Mesothelial cell of epicardium (in vitro differentiated cells): ENCODE data around the gene HSD17B11. TPM values are rescaled to one million over a fixed set of nuclear protein-coding genes. Genes with fewer than 3 reads are reported as not detected.

Experiments used
- DNase-seq, 2 experiments: peaks; one replicate each; pipeline ENCODE4 v3.0.0; 2021; ENCODE audit warnings: low spot score in 2 of 2; ENCODE audit not compliant: unreplicated experiment in 2 of 2
- H3K27ac Mint-ChIP-seq: 2 replicates; pipeline ENCODE4 v1.8.0; 2021; ENCODE audit warnings: mixed read lengths
- H3K27me3 Mint-ChIP-seq: 2 replicates; pipeline ENCODE4 v1.8.0; 2021; ENCODE audit warnings: low read depth, mixed read lengths
- H3K36me3 Mint-ChIP-seq: 2 replicates; pipeline ENCODE4 v1.8.0; 2021; ENCODE audit warnings: mixed read lengths
- H3K4me1 Mint-ChIP-seq: 2 replicates; pipeline ENCODE4 v1.8.0; 2021; ENCODE audit warnings: mixed read lengths
- H3K4me3 Mint-ChIP-seq: 2 replicates; pipeline ENCODE4 v1.8.0; 2021; ENCODE audit warnings: mild to moderate bottlenecking, moderate library complexity, mixed read lengths
- H3K9me3 Mint-ChIP-seq: 2 replicates; pipeline ENCODE4 v1.8.0; 2021; ENCODE audit warnings: mixed read lengths
- total RNA-seq: library from RNA; stranded (reverse); gene quantifications from 3 replicates; pipeline ENCODE4 v1.2.1, GENCODE V29; 2021
- TF ChIP-seq, protein P1 (sequence below): fragments of 200-600 bp; sonication (generic); IDR thresholded peaks from one replicate; pipeline ENCODE4 v1.5.0; 2021; ENCODE audit warnings: antibody characterized with exemption; ENCODE audit not compliant: unreplicated experiment

Gene HSD17B11
- total RNA-seq, 1 donor from 2014 or later = 19.2 TPM

GRCh38 chr4:87360338-87360935 is 30.6 kb downstream of the HSD17B11 start:
- H3K4me3 Mint-ChIP-seq = no peak overlapping the region
- peaks cover under 1% of the 10 kb centered on the region for H3K9me3 Mint-ChIP-seq
- H3K27ac Mint-ChIP-seq = no peak overlapping the region
- H3K4me1 Mint-ChIP-seq = peaks cover 5% of the 10 kb centered on the region
- DNase-seq = no peak
- no peaks in the 10 kb centered on the region for H3K27me3 Mint-ChIP-seq
- TF ChIP-seq, protein P1, sequence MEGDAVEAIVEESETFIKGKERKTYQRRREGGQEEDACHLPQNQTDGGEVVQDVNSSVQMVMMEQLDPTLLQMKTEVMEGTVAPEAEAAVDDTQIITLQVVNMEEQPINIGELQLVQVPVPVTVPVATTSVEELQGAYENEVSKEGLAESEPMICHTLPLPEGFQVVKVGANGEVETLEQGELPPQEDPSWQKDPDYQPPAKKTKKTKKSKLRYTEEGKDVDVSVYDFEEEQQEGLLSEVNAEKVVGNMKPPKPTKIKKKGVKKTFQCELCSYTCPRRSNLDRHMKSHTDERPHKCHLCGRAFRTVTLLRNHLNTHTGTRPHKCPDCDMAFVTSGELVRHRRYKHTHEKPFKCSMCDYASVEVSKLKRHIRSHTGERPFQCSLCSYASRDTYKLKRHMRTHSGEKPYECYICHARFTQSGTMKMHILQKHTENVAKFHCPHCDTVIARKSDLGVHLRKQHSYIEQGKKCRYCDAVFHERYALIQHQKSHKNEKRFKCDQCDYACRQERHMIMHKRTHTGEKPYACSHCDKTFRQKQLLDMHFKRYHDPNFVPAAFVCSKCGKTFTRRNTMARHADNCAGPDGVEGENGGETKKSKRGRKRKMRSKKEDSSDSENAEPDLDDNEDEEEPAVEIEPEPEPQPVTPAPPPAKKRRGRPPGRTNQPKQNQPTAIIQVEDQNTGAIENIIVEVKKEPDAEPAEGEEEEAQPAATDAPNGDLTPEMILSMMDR = no peak
- H3K36me3 Mint-ChIP-seq = peaks cover 20% of the 10 kb centered on the region

DNA sequence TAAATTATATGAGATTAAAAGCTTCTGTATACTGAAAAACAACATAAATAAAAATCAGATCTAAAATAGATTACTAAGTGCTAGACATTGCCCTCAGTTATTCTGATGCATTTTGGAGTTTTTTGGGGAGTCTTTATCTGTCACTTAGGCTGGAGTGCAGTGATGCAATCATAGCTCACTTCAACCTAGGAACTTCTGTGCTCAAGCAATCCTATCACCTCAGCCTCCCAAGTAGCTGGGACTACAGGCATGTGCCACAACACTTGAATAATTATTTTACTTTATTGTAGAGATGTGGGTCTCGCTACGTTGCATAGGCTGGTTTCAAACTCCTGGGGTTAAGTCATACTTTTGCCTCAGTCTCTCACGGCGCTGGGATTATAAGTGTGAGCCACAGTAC is 31.7 kb downstream of the HSD17B11 start:
- no peak for DNase-seq
- TF ChIP-seq, protein P1 = no peak
- no peak overlapping the region for H3K4me3 Mint-ChIP-seq
- H3K4me1 Mint-ChIP-seq = peaks cover 5% of the 10 kb centered on the region
- H3K27ac Mint-ChIP-seq = no peak overlapping the region
- H3K36me3 Mint-ChIP-seq = peaks cover 16% of the 10 kb centered on the region
- no peaks in the 10 kb centered on the region for H3K27me3 Mint-ChIP-seq
- H3K9me3 Mint-ChIP-seq = no peaks in the 10 kb centered on the region

DNA sequence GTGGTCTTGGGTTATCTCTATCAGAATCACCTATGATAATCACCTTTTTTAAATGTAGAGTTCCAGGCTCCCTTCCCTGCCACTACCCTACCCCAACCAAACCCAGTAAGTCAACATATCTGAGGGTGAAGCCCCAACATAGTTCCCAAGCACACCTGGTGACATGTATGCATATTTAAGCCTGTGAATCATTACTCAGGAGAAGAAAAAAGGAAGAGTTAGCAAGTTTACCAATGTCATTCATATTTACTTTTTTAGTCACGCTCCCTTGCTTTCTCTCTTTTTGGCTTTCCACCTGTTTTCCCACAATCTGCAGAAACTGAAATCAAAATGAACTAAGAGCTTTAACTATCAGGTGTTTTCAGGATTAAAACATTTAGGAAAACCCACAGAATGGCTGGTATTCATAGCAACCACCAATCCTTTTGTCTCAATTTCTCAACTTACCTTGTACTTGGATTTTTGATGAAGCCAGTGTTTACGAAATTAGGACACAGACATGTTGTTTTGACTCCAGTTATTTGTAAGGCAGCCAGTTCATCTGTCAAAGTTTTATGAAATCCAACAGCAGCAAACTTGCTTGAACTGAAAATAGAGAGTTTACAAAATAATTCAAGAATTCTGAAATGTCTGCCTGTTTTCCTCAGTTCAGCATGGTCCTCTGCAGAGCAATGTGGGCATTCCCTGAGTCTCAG is 34.0 kb downstream of the HSD17B11 start:
- Mint-ChIP-seq H3K4me3 (no peak overlapping the region), H3K36me3 (peaks cover 13% of the 10 kb centered on the region), H3K27me3 (no peaks in the 10 kb centered on the region), H3K9me3 (no peaks in the 10 kb centered on the region), H3K4me1 (peaks cover 5% of the 10 kb centered on the region), H3K27ac (no peak overlapping the region)
- DNase-seq = no peak
- TF ChIP-seq, protein P1 = no peak

- no peaks in the 10 kb centered on the region for H3K9me3 Mint-ChIP-seq
- peaks cover 13% of the 10 kb centered on the region for H3K36me3 Mint-ChIP-seq
- no peak overlapping the region for H3K27ac Mint-ChIP-seq
- H3K4me3 Mint-ChIP-seq = no peak overlapping the region
- H3K4me1 Mint-ChIP-seq = no peaks in the 10 kb centered on the region
- TF ChIP-seq, protein P1 = no peak
- DNase-seq = no peak
- H3K27me3 Mint-ChIP-seq = no peaks in the 10 kb centered on the region
Measured at GRCh38 chr4:87354168-87355102, 36.6 kb downstream of the HSD17B11 start.

DNA sequence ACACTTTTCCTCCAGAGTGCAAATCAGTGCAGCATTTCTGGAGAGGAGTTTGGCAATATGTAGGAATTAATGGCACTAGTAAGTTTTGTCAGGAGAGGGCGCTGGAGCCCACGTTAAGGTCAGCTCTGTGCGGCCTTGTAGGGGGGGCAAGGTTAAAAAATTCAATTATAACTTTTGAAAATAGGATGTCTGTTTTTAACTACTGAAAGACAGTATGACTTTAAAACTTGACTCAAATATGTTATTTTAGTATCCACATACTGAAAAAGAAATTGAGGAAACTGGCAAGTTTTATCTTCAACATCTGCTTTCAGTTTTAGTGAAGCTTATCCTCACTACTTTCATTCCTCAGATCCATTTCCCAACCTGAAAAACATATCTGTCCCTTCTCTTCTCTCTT is 37.4 kb downstream of the HSD17B11 start:
- Mint-ChIP-seq H3K4me3 (no peak overlapping the region), H3K27ac (peak overlapping the region; percentile 9), H3K27me3 (no peaks in the 10 kb centered on the region), H3K36me3 (peaks cover 11% of the 10 kb centered on the region), H3K4me1 (no peaks in the 10 kb centered on the region), H3K9me3 (no peaks in the 10 kb centered on the region)
- TF ChIP-seq, protein P1 = no peak
- DNase-seq = peak in 1 of 2 experiments; percentile 44
